ENCODE results near the gene TET2.

TET2 gene

DNA sequence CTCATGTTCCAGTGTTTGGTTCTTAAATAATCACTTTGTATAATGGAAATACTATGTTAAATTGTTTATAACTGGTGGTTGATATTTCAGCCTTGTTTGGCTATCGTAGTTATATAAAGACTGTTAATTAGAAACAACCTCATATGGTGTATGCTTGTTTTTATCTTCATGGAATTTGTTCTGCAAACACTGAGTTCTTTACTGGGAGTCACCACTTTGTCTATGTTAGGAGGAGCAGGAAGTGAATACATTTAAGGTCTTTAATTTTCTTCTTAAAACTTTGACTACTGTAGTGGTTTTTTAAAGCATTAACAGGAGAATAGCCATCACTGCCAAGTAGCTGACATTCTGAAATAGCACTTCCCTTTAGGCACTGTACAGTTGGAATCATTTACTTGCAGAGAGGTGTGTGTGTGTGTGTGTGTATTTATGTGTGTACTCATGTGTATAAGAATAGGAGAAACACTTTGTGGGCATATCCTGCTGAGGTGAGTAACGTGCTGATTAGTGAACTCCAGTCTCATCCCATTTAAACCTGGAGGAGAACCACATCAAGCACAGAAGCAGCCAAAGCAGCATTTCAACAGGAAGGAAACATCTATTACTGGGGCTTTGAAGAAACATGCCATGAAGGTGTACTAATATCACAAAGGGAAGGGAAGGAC is 37.8 kb downstream of the TET2 start:
- no peak for DNase-seq (ENCODE audit: low read depth)

DNA sequence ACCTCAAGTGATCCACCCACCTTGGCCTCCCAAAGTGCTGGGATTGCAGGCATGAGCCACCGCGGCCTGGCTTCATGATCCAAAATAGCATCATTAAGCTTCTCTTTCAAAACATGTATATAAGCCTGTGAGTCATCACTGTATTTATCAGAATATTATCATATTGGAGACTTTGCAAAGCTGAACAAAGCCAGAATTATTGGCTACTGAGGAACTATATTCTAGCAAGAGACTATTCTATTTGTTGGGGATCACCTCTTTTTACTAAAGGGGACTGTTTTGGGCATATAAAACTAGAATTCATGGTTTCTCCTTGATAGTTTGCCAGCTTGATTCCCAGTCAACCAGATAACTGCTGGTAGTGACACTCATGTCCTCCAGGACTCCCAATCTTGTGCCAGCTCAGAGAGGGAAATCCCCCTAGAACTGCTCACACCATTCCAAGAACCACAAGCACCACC is 40.1 kb downstream of the TET2 start:
- no peak for DNase-seq (ENCODE audit: low read depth)

DNA sequence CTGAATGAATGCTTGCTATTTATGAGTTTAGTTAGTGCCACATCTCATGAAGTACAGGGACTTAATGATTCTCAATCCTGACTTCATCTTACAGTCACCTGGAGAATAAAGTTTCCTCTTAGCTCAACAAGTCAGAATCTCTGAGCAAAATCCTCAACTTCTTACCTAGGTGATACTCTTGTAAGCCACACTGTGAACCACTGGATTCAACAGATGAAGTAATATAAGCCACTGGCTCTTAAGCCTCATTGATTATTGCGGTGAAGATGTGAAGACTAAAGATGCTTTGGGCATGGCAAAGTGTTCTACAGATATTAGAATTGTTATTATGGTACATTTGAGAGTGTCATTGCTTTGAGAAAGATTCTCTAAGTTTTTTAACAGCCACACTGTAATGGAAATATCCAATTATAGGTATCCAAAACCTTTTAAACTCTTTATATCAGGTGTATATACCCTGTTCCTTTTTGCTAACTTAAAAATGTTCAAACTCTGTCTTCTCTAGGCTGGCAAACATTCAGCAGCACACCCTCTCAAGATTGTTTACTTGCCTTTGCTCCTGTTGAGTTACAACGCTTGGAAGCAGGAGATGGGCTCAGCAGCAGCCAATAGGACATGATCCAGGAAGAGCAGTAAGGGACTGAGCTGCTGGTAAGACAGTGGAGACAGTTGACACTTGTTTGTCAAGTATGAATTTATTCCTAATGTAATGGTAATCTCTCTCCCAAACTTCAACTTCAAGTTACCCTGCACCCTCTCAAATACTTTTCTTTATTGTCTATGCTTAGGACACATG is 43.4 kb downstream of the TET2 start:
- no peak for DNase-seq (ENCODE audit: low read depth)

DNA sequence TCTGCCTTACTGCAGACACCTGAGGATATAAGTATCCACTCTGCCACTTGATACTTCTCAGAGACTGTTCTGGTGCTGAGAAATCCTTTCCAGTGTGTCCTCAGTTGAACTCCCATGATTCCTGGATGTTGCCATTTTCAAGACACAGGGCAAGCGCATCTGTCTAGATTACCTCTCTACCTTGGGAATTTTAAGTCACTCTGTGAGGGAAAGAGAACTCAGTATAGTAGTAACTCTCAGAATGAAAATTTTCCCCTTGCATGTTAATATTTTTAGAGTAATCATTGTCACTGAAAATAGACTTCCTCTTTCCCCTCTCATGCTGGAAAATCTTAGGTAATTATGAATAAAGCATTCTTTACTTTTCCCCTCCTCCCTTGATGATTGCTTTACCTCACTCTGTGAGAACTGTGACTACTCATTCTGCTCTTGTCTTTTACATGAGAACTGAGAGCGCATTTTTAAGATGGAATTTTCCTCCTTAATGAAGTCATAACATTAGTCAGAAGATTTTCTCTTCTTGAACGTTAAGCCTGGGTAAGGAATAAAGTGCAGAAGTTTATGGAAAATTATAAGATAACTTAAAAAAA is 45.0 kb downstream of the TET2 start:
- no peak for DNase-seq (ENCODE audit: low read depth)

DNA sequence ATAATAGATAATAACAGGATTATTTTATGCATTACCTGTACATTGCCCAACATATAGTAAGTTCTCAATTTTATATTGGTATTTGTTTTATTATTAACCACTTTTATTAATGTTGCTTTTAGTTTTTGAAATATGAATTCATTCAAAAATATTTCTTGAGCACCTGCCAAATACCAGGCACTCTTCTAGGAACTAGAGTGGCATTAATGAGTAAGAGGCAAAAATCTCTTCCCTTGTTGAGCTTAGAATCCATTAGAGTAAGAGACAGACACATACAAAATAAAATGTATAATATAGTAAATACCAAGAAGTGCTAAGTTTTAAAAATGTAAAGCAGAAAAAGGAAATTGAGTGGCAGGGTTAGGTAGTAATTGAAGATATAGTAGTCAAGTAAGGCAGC is 45.8 kb downstream of the TET2 start:
- no peak for DNase-seq (ENCODE audit: low read depth)

DNA sequence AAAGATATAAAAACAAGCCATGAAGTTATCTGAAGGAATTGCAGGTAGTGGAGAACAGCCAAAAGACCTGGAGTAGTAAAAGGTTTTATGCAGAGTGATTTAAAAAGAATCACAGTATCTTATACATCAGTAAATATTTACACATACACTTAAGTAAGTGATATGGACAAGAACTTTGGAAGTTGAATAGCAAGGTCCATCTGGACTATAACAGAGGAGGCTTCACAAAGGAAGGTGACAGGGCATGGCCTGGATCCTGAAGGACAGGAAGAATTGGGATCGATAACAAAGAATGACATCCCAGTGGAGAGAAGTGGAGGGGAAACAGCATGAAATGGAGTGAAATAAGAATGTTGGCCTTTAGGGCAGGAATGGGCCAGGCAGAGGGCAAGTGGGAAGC is 46.2 kb downstream of the TET2 start:
- no peak for DNase-seq (ENCODE audit: low read depth)

DNA sequence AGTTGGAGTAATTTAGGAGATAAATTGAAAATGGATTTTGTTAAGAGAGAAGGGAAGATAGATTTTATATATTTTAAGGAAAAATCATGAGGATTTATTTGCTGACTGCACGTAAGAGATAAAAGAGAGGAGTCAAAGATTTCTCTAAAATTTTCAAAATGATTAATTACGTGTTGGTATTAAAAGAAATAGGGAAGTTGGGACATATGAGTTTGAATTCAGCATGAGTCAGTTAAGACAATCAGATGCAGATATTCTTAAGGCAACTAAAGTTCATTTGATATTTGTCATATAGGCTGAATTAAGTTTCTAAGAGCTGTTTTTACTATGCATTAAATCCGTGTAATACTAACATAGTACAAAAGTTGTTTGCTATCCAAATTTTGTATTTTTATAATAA is 46.9 kb downstream of the TET2 start:
- DNase-seq (ENCODE audit: low read depth) = no peak

DNA sequence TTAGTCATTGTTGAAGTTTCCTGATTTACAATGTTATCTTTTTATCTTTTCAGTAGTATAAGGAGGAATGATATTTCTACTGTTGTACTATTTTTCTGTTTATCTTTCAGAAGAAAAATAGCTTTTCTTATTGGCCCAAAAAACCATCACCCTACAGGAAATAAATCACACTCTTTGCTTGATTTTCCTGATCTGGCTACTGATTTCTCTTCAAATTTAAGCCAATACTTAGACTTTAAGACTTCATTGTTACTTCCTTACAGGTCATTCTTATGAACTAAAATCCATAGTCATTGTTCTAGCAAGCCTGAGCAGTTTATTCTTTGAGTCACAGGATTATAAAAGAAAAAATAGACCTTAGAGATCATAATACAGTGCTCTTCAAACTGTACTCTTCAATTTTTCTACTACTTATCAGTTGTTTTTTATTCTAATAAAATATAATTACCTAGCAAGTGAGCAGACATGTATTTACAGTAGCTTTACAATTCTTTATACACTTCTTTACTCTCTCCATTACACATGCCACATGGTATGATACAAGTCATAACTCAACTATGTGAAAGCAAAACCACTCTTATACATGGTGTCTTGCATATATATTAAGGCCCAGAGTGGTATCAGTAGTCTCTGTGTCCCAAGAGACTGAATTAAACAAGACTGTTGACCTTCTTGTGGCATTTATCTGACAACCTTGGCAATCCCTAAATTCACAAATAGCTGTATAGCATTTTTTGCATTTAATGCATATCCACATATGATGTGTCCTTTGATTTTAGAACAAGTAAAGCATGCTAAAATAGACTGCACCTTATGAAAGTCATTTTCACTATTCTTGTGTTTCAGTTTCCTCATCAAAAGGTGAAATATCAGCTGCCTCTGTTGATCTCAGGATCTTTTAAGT is 47.9 kb downstream of the TET2 start:
- no peak for DNase-seq (ENCODE audit: low read depth)

DNA sequence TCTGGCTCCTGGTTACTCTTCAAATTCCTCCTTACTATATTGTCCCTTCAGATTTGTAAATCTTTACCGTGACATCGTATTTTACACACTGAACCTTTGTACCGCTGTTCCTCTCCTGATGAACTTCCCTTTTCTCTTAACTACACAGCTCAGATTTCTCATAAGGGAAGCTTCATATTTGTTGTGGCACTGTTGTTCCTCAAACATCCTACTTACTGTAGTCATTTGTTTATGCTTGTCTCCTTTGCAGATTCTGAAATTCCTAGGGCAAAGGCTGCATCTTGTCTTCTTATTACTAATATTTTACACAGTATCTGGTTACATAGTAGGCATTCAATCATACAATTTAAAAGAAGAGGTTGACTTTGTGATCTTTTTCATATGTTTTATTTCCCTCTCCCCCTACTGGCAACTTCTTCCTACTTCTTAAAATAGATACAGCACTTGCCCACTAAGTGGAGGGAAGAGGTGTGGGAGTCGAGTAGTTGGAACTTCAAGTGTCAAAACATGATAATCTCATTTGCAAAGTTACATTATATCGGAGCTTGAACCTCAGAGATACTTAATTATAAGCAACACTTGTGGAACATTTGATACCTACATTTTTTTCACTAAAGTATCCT is 50.0 kb downstream of the TET2 start:
- no peak for DNase-seq (ENCODE audit: low read depth)

DNA sequence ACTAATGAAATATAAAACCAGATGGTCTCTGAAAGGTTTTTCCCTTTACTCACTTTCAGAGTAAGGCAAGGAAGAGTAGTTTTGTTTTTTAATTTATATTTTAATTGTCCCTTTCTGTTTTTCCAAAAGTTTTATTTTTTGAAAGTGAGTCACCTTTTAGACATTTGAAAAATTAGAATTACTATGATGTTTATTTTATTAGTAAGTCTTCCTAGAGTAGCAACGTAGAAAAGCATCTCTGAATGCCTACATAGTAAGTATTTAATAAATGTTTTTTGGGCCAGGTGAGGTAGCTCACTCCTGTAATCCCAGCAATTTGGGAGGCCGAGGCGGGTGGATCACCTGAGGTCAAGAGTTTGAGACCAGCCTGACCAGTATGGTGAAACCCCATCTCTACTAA is 51.1 kb downstream of the TET2 start:
- DNase-seq (ENCODE audit: low read depth) = no peak

DNA sequence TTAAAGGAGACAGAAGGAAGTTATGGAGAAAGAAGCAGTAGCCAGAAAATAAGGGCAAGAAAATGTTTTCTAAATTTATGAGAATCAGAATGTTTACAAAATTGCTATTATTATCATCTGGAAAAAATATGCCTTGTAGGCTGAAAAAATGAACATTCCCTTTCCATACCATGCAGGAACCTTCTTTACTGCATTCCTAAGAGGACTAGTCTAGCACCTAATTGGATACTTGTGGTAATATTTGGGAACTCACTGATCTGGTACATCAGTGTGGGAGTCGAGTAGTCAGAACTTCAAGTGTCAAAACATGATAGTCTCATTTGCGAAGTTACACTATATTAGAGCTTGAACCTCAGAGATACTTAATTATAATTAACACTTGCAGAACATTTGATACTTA is 51.9 kb downstream of the TET2 start:
- DNase-seq (ENCODE audit: low read depth) = no peak

DNA sequence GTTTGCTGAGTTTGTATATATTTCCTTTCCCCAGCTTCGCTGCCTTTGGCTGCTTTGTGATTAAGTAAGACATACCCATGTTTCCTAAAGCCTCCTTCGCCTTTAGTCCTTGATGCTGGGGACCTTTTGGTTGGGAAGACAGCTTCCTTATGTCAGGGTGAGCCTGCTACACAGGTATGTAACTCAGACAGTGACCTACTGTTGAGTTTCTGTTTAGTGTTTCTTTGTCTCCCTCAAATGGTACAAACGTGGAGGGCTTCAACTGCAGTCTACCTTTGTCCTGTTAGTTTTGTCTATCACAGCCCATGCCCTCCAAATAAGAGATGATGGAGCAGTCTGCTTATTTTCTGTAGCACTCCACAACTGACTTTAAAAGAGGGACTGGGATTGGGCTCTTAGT is 59.5 kb downstream of the TET2 start:
- DNase-seq (ENCODE audit: low read depth) = no peak

DNA sequence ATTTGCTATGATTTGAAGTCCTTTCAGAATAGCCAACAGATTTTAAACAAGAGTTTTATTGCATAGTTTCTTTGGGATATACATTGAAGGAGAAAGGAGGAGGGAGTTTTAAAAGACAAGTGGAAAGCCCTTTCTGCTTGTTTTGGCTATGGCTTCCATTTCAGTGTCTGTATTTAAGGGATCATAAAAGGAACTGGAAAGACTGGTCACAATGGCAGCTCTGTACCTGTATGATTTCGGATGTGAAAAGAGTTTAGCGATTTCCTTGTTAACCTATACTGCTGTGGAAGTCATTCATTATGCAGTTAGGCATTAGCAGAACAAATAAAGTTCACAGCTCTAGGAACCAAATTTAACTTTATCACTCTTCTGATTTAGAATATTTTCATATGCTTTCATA is 60.7 kb downstream of the TET2 start:
- DNase-seq (ENCODE audit: low read depth) = no peak

DNA sequence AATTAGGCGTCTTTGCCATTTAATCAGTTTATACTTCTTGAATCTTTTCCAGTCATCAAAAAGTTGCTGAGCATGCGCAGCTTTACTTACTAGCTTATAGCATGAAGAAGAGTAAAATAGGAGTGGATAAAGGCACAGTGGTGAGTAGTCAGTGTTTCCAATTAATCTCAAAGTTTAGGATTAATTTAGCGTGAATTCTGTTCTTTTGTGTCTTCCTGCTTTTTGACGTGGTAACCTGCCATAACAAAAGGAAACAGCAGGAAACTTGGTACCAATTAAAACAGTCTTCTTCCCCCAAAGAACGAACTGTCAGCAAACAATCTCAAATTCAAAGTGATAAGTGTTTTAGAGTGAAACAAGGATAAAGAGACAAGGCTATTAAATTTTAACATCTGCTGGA is 61.9 kb downstream of the TET2 start:
- no peak for DNase-seq (ENCODE audit: low read depth)

DNA sequence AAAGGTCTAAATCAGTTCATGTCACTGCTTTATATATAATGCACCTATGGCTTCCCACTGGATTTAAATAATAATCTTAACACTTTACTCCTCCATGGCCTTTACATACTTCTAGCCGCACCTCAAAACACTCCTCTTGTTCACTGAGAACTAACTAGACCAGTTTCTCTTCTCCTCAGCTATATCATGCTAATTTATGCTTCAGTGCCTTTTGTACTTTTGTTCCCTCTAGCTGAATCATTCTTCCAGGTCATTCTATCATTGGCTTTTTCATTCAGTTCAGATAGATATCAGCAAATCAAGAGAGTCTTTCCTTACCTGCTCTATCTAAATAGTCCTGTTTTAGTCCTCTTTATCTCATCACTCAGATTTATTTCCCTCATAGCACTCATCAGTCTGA is 64.2 kb downstream of the TET2 start:
- no peak for DNase-seq (ENCODE audit: low read depth)

DNA sequence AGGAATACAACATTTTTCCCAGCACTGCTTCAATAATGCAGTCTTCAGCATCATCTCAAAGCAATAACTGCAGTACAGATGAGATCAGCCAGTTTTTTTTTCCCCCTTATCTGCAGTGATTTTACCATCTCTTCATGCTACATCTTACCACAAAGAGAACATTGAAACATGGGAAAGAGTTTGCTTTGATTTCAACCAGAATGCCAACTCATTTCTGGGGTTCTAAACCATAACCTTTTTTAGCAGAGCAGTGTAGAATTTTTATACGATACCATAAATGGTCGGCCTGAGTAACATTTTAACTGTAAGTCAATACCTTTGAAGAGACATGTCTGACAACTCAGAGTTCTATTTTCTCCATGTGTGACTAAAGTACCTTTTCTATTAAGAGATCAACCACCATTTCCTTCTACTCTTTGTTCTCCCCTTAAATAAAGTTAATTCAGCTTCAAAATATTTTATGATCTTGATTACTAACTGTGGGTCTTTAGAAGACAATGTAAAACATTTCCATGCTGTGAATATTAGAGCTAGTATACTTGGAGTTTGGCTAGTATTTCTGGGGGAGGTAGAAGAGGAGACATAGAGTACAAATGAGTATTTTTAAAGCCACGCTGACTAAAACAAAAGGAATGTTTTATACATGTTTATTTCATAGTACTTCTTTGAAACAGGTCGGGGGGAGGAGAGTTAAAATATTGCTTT is 69.1 kb downstream of the TET2 start:
- DNase-seq (ENCODE audit: low read depth) = no peak

DNA sequence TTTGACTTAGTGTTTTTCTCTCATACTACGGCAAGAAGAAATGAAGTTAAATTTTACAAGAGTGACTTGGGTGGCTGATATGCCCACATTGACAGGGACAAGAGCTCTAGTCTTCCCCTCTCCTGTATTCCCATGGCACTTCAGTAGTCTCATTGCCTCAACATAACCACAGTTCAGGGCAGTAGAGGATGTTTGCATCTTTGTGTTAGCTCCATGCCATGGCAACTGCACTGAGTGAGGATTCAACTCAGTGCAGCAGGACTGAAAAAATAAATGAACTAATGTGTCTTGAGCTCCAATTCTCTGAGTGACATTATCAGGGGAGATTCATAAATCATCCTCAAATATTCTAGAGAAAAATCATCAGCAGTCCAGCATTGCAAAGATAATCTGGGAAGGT is 78.8 kb downstream of the TET2 start:
- DNase-seq (ENCODE audit: low read depth) = no peak

DNA sequence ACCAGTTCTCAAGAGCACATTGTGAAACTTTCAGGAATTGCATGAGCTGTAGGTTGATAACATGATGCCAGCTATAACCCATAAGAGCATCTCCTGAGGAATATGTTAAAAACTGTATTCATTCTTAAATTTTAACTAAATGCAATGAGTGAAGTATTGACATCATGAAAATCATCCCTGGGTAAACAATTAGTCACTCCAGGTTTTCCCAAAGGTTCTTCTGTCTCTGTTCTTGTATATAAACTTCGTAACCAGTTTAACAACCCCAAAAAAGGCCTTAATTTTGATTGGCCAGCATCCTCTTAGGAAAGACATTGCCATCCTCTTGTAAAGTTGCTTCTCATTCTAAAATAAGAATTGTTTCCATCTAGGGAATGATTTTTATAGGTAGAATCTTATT is 80.4 kb downstream of the TET2 start:
- DNase-seq (ENCODE audit: low read depth) = no peak

DNA sequence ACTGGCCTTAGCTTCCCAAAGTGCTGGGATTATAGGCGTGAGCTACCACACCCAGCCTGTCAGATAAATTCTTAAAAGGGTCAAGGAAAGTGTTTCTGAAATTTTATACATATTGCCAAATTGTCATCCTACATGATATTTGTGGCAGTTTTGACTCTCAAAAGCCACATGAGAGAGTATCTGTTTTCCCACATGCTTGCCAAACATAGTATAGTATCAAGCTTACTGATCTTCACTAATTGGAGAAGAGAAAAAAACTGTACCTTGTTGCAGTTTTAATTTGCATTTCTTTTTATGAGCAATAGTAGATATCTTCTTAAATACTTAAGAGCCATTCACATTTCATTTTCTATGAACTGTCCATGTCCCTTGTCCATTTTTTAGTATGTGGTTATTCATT is 83.6 kb downstream of the TET2 start:
- no peak for DNase-seq (ENCODE audit: low read depth)

DNA sequence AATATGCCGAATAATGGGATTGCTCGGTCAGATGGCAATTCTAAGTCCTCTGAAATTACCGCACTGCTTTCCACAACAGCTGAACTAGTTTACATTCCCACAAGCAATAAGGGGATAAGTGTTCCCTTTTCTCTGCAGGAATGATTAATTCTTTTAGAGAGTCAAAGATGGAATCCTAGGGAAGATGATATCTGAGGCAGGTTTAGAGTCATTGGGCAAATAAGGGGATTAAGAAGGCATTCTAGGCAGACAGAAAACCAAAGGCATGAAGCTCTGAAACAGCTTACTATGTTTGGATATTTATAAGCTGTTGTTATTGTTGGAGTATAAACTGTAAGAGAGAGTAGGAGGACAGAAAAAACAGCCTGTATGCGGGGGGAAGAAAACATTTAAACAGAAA is 85.7 kb downstream of the TET2 start:
- DNase-seq (ENCODE audit: low read depth) = no peak

DNA sequence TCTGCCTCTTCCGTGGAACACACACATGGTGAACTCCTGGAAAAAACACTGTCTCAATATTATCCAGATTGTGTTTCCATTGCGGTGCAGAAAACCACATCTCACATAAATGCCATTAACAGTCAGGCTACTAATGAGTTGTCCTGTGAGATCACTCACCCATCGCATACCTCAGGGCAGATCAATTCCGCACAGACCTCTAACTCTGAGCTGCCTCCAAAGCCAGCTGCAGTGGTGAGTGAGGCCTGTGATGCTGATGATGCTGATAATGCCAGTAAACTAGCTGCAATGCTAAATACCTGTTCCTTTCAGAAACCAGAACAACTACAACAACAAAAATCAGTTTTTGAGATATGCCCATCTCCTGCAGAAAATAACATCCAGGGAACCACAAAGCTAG is 87.9 kb downstream of the TET2 start:
- DNase-seq (ENCODE audit: low read depth) = no peak
